Spleen (tissue), 7 donors: ENCODE results near the gene MADD.

ENCODE experiments used
- CTCF ChIP-seq, 11 experiments: fragments of 200-600 bp in 7 of 11; fragments of 450-650 bp in 4 of 11; sonication (generic) in 4 of 11; IDR thresholded peaks in 8 of 11; conservative IDR thresholded peaks in 3 of 11; 1 replicate in 7 of 11; 2 replicates in 4 of 11; pipeline versions ENCODE4 v1.4.0 to v1.8.0; 2016 to 2021; ENCODE audit warnings: antibody characterized with exemption in 11 of 11, inconsistent platforms in 4 of 11, mild to moderate bottlenecking in 1 of 11
- POLR2A ChIP-seq, 3 donors: fragments of 450-650 bp; IDR thresholded peaks; one replicate each; pipeline ENCODE4 v1.5.1; 2017; ENCODE audit warnings: antibody characterized with exemption in 3 of 3, mild to moderate bottlenecking in 1 of 3
- POLR2AphosphoS5 ChIP-seq, 3 donors: sonication (generic); formaldehyde crosslinking; IDR thresholded peaks; one replicate each; pipeline ENCODE4 v1.5.1; 2017; ENCODE audit warnings: antibody characterized with exemption in 3 of 3
- donor health status: DM: no; HTN: no; CAD: no; lungs with moderate emphysema.
- donor health status: DM: no; HTN: no; CAD: no.
- donor health status: DM: no; HTN: no; CAD: no.

DNA sequence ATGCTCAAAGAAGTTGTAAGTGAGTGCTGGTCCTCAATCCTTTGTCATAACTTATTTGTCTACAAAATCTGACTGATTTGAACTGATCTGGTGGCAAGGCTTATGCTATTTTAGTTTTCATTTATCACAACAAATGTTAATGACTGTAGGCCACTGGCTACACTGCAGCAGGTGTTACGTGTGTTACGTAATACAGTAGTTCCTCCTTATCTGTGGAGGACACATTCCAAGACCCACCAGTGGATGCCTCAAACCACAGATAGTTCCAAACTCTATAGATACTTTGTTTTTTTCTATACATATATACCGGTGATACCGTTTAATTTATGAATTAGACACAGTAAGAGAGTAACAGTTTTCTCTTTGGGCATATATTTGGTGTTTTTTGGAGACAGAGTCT is 7.0 kb downstream of the MADD start:
- no peak for TF ChIP-seq CTCF (IDR thresholded peaks at IDR 0.05 in 8 of 11, conservative IDR thresholded peaks at IDR 0.05 in 3 of 11)
- TF ChIP-seq POLR2A (IDR thresholded peaks at IDR 0.05) = no peak
- TF ChIP-seq POLR2AphosphoS5 (IDR thresholded peaks at IDR 0.05) = no peak
